ENCODE measurements around the gene AASDHPPT. TPM values are rescaled to one million over a fixed set of nuclear protein-coding genes. Genes with fewer than 3 reads are reported as not detected.

AASDHPPT gene
- total RNA-seq, 1 donor from 2014 or later: 45.7 TPM

DNA sequence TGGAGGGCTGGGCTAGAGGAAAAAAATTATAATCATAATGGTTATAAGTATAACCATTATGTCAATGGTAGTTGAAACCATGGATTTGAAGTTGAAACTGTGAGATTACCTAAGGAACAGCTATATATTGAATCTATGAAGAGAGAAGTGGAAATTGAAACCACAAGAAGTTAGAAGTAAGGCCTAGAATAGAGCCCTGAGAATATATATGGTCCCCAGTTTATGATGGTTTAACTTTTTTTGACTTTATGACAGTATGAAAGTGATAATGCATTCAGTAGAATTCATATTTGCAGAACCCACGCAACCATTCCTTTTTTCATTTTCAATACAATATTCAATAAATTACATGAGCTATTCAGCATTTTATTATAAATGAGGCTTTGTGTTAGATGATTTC, 15.0 kb downstream of the AASDHPPT start:
- Mint-ChIP-seq H3K36me3 (ENCODE audit: low read depth) (peaks cover 53% of the 10 kb centered on the region), H3K9me3 (no peaks in the 10 kb centered on the region), H3K27ac (no peak overlapping the region), H3K27me3 (no peaks in the 10 kb centered on the region), H3K4me3 (no peak overlapping the region), H3K4me1 (peaks cover 31% of the 10 kb centered on the region)
- intact Hi-C loops (cut with micrococcal nuclease): loop anchor here (10.0 kb wide), 1 partner anchor 1482 kb away; no protein-coding TSS in a partner anchor
- no peak for DNase-seq

DNA sequence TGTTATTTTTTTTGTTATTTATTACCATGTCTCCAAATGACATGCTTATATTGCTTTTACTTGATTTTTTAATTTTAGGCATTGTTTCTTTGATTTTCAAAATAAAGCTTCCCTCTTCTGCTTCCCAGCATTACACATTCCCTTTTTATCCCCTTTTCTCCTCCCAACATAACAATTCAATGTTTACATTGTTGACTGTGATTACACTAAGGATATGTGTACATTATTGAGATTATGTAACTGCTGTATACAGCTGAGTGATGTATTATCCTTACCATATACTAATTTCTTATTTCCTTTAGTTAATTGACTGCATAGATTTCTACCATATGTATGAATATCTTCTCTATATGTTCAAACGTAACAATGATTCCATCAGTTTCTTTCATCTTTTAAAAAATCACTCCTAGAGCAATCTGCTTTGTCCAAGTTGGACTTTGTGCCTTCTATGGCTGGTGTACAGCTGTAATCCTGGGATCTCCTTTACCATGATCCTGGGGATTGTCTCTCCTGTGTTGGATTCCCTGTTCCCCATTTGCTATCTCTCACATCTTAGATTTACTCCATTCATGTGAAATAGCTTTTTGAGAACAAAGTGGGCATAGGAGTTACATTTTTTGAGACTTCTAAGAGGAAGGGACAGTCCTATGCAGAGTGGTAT, 21.6 kb downstream of the AASDHPPT start:
- no peaks in the 10 kb centered on the region for H3K4me1 Mint-ChIP-seq
- no peaks in the 10 kb centered on the region for H3K9me3 Mint-ChIP-seq
- H3K36me3 Mint-ChIP-seq (ENCODE audit: low read depth): peaks cover 32% of the 10 kb centered on the region
- DNase-seq: no peak
- H3K4me3 Mint-ChIP-seq: no peak overlapping the region
- H3K27me3 Mint-ChIP-seq: no peaks in the 10 kb centered on the region
- no peak overlapping the region for H3K27ac Mint-ChIP-seq
- intact Hi-C loops (cut with micrococcal nuclease): loop anchor here (10.0 kb wide), 1 partner anchor 1476 kb away; no protein-coding TSS in a partner anchor

DNA sequence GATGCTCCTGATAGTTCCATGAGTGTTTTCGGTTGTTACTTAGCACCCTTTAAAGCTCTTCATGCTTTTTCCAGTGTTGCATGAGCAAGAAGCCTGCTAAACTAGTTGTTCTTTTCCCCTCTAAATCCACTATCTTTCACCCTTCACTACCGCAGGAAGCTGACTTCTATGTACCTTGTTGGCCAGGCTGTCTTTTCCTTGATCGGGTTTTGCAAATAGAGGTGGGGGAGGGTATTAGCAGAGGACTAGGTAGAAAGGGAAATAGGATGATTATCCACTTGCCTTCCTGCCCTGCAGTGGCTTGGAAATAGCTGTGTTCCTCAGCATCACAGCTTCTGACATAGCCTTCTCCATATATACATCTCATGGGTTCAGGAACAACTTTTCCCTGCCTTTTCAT, 23.9 kb downstream of the AASDHPPT start:
- no peaks in the 10 kb centered on the region for H3K27me3 Mint-ChIP-seq
- no peak overlapping the region for H3K4me3 Mint-ChIP-seq
- H3K4me1 Mint-ChIP-seq: no peaks in the 10 kb centered on the region
- peaks cover 20% of the 10 kb centered on the region for H3K36me3 Mint-ChIP-seq (ENCODE audit: low read depth)
- DNase-seq: no peak
- intact Hi-C loops (cut with micrococcal nuclease): no loop called here
- H3K27ac Mint-ChIP-seq: no peak overlapping the region
- no peaks in the 10 kb centered on the region for H3K9me3 Mint-ChIP-seq

DNA sequence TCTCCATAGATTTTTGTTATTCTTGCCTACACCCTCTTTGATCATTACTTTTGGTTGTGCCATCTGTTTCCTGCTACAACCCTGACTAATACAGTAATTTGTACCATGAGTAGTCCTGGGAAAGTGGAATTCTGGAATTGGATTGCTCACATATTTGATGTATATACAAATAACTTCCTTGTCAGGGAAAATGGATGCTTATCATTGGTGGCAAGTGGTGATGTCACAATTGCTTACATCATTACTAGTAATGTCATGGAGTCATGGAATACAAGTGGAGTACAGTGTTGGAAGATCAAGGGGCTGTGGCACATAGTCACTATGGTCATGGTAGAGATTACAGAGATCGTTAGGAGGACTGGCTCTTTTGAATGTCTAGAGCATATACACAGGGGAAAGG, 24.4 kb downstream of the AASDHPPT start:
- Mint-ChIP-seq H3K9me3 (no peaks in the 10 kb centered on the region), H3K4me3 (no peak overlapping the region), H3K36me3 (ENCODE audit: low read depth) (peaks cover 15% of the 10 kb centered on the region), H3K27me3 (no peaks in the 10 kb centered on the region), H3K27ac (no peak overlapping the region), H3K4me1 (no peaks in the 10 kb centered on the region)
- intact Hi-C loops (cut with micrococcal nuclease): no loop called here
- no peak for DNase-seq

DNA sequence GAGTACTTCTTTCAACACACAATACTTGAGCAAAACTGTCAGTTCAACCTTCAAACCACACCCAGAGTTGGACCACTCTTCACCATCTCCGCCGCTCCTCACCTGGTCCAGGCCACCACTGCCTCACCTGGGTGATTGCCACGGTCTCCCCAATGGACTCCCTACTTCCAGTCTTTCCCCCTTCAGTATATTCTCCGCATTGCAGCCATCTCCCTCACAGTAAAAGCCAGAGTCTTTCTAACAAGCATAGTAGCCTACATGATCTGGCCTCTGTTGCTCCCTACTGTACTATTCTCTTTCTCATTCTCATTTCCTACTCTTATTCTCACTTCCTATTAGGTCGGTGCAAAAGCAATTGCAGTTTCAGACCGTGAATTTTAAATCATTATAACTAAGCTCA, 28.5 kb downstream of the AASDHPPT start:
- H3K27me3 Mint-ChIP-seq: no peaks in the 10 kb centered on the region
- no peaks in the 10 kb centered on the region for H3K9me3 Mint-ChIP-seq
- H3K27ac Mint-ChIP-seq: no peak overlapping the region
- H3K36me3 Mint-ChIP-seq (ENCODE audit: low read depth): no peaks in the 10 kb centered on the region
- no peaks in the 10 kb centered on the region for H3K4me1 Mint-ChIP-seq
- intact Hi-C loops (cut with micrococcal nuclease): no loop called here
- DNase-seq: no peak
- H3K4me3 Mint-ChIP-seq: no peak overlapping the region

DNA sequence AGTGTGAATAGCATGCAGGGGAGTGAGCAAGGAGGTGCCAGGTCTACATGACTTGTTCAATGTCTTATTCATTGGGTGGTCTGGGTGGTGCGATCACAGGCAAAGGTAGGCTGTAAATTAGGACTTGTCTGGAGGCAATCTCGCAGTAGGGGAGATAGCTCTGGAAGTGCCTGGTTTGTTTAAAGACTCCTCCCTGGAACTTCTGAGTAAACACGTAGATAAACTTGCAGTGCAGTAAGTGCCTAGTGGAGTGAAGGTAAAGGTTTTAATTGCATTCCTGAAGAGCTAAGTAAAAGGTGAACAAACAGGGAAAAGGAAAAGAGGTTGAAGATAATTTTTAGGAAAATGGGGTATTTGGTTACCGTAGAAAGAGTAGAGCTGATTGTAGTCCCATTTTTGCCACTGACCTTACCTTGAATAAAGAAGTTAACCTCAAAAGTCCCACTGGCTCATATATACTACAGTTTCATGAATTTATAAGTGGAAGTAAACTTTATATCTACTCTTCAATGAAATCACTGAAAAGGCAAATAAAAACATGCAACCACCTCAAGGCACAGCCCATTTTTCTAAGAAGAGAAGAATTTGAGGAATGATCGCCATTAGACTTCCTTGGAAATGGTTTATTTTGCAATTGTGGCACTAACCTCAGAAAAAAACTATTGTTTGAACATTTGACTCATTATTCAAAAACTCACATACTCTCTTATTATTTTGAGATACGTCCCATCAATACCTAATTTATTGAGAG, 44.3 kb downstream of the AASDHPPT start:
- no peaks in the 10 kb centered on the region for H3K4me1 Mint-ChIP-seq
- no peak for DNase-seq

DNA sequence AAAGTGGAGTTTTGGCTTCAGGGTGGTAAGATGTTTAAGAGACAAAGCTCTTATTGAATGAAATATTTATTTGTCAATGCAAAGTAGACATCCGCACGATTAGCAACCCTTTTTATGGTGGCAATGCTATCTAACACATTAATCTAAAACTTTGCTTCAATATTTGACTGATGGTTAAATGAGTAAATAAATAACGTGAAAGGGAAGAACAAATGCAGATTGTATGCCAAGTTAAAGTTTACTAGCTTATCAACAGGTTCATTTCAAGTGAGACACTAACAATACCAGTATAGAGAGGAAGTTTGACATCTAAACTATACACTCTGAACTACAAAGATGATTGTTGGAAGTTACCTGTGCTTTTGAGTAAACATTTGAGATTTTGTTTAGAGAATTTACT, 50.1 kb downstream of the AASDHPPT start:
- Mint-ChIP-seq H3K9me3 (no peaks in the 10 kb centered on the region), H3K27me3 (peaks cover 9% of the 10 kb centered on the region), H3K4me3 (no peak overlapping the region), H3K4me1 (no peaks in the 10 kb centered on the region), H3K36me3 (ENCODE audit: low read depth) (no peaks in the 10 kb centered on the region), H3K27ac (no peak overlapping the region)
- no peak for DNase-seq
- intact Hi-C loops (cut with micrococcal nuclease): no loop called here

More for the DNA sequence above, 44.3 kb downstream of the AASDHPPT start:
- H3K27me3 Mint-ChIP-seq: peaks cover 3% of the 10 kb centered on the region
- H3K9me3 Mint-ChIP-seq: no peaks in the 10 kb centered on the region
- intact Hi-C loops (cut with micrococcal nuclease): no loop called here
- no peak overlapping the region for H3K27ac Mint-ChIP-seq
- no peak overlapping the region for H3K4me3 Mint-ChIP-seq
- H3K36me3 Mint-ChIP-seq (ENCODE audit: low read depth): no peaks in the 10 kb centered on the region

DNA sequence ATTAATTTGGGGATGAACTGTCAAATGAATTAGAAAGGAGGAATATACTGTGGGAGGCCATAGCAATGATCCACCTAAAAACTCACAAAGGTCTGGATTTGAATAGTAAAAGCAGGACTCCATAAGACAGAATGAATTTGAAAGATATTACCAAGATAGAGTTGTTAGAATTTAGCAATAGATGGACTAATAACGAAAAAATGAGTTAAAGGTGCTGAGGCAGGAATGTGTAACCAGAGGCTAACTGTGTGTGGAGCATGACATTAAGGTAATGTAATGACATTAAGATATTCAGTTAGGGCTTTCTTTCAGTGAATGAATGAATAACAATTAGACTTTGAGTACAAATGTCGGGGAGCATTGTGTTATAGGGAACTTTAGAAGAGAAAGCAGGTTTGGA, 51.3 kb downstream of the AASDHPPT start:
- Mint-ChIP-seq H3K9me3 (no peaks in the 10 kb centered on the region), H3K27me3 (peaks cover 11% of the 10 kb centered on the region), H3K4me1 (no peaks in the 10 kb centered on the region), H3K4me3 (no peak overlapping the region), H3K36me3 (ENCODE audit: low read depth) (no peaks in the 10 kb centered on the region), H3K27ac (no peak overlapping the region)
- no peak for DNase-seq
- intact Hi-C loops (cut with micrococcal nuclease): no loop called here

DNA sequence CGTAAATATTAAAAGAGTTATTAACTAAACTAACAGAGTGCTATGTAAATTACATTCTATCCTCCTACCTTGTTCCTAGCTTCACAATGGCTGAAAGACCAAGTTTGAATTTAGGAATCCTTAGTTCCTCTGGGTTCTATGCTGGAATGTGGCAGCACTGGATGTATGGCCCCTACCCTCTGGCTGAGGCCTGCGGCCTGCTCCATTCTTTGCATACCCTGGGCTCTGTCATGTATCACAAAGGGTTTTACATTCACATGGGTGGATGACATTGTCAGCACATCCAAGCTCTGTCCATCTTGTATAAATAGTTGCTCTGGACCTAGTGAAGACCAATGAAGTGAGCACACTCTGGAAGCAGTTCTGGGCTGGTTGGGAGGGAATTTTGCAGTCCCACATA, 54.5 kb downstream of the AASDHPPT start:
- intact Hi-C loops (cut with micrococcal nuclease): no loop called here
- Mint-ChIP-seq H3K4me1 (no peaks in the 10 kb centered on the region), H3K27me3 (peaks cover 10% of the 10 kb centered on the region), H3K9me3 (no peaks in the 10 kb centered on the region), H3K4me3 (no peak overlapping the region), H3K36me3 (ENCODE audit: low read depth) (no peaks in the 10 kb centered on the region), H3K27ac (no peak overlapping the region)
- no peak for DNase-seq

DNA sequence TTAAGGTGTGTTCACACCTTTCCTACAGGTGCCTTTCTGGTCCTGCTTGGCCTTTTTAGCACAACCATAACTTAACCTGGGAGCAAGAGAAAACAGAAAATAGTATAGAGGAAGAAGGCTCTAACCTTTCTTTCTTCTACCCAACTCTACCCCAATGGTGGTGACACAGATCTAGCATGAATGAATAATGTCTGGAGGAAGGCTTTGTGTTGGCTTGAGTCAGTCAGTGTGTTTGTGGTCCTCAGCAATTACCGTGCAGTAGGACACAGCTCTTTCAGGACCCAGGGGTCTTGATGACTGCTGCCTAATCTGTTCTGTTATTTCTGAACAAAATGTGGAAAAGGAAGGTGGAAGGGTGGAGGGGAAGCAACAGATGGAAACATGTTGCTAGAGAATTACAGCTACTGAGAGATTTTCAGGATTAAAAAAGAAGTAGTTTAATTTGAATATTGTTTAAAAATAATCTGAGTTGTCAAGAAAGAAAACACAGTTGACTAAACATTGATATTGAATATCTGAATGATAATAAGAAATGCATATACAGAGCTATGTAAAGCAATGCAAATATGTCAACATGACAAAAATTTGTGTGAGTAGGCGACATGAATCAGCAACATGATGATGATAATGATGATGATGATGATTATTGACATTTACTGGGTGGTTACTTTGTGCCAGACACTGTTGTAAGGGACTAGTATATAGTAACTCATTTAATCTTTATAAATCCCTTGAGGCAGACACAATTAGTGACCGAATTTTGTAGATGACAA, 55.3 kb downstream of the AASDHPPT start:
- Mint-ChIP-seq H3K4me1 (no peaks in the 10 kb centered on the region), H3K27ac (no peak overlapping the region), H3K9me3 (no peaks in the 10 kb centered on the region), H3K4me3 (no peak overlapping the region), H3K36me3 (ENCODE audit: low read depth) (no peaks in the 10 kb centered on the region), H3K27me3 (peaks cover 8% of the 10 kb centered on the region)
- intact Hi-C loops (cut with micrococcal nuclease): no loop called here
- DNase-seq: no peak

DNA sequence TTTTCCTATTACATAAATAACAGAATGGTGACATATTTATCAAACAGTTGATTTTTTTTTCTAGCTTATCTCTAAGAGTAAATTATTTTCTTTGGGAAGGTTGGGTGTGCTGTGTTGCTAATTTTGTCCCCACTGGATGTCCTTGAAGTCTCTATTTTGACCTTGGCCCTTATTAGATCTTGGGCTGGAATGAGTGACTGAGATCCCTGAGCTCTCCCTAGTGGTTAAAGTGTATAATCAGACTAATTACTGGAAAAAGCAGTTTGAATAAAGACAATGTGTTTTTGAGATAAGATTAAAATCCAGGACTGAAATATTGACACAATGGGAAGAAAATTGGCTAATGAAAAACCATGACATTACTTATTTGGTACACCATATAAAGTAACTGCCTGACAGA, 56.1 kb downstream of the AASDHPPT start:
- Mint-ChIP-seq H3K4me3 (no peak overlapping the region), H3K27me3 (peaks cover 7% of the 10 kb centered on the region), H3K9me3 (no peaks in the 10 kb centered on the region), H3K4me1 (no peaks in the 10 kb centered on the region), H3K36me3 (ENCODE audit: low read depth) (no peaks in the 10 kb centered on the region), H3K27ac (no peak overlapping the region)
- intact Hi-C loops (cut with micrococcal nuclease): no loop called here
- no peak for DNase-seq

DNA sequence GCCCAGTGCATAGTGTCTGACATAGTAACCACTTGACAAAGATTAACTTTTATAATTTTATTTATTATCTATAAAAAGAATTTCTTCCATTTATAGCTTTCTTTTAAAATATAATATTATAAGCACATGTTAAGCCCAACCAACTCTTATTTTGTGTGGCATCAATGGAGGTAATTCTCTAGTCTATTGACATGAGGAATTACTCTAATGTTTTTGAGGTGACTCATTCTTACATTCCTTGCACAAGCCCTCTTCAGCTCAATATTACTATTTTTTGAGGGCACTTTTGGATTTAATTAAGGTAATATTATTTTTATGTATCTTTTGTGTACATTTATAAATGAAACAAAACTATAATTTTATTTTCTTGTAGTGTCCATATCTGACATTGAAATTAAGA, 59.6 kb downstream of the AASDHPPT start:
- peaks cover 3% of the 10 kb centered on the region for H3K27me3 Mint-ChIP-seq
- DNase-seq: no peak
- peaks cover 3% of the 10 kb centered on the region for H3K9me3 Mint-ChIP-seq
- no peaks in the 10 kb centered on the region for H3K4me1 Mint-ChIP-seq
- H3K27ac Mint-ChIP-seq: no peak overlapping the region
- no peaks in the 10 kb centered on the region for H3K36me3 Mint-ChIP-seq (ENCODE audit: low read depth)
- H3K4me3 Mint-ChIP-seq: no peak overlapping the region
- intact Hi-C loops (cut with micrococcal nuclease): no loop called here

DNA sequence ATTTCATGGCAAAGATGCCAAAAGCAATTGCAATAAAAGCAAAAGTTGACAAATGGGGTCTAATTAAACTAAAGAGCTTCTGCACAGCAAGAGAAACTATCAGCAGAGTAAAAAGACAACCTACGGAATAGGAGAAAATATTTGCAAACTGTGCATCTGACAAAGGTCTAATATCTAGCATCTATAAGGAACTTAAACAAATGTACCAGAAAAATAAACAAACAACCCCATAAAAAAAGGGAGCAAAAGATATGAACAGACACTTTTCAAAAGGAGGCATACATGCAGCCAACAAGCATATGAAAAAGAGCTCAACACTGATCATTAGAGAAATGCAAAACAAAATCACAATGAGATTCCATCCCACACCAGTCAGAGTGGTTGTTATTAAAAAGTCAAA, 60.3 kb downstream of the AASDHPPT start:
- intact Hi-C loops (cut with micrococcal nuclease): no loop called here

More for the DNA sequence above, 60.3 kb downstream of the AASDHPPT start:
- no peaks in the 10 kb centered on the region for H3K4me1 Mint-ChIP-seq
- peaks cover 8% of the 10 kb centered on the region for H3K9me3 Mint-ChIP-seq
- peaks cover 2% of the 10 kb centered on the region for H3K27me3 Mint-ChIP-seq
- DNase-seq: no peak
- no peaks in the 10 kb centered on the region for H3K36me3 Mint-ChIP-seq (ENCODE audit: low read depth)
- no peak overlapping the region for H3K27ac Mint-ChIP-seq
- no peak overlapping the region for H3K4me3 Mint-ChIP-seq
